Measurements from ENCODE around the gene FOXP2.
"Not testable (repeated sequence)": the region's sequence is repeated elsewhere in the genome, so short reads cannot be mapped to it uniquely, and the experiment has no call there.

FOXP2 gene

GRCh38 chr7:114598946-114599345, 184.3 kb downstream of the FOXP2 start (continued):
- TF ChIP-seq TSHZ2 (CRISPR knock-in tag; IDR thresholded peaks at IDR 0.05) = no peak

GRCh38 chr7:114606100-114606499, 191.5 kb downstream of the FOXP2 start:
- ATAC-seq = no peak
- TF ChIP-seq TSHZ2 (CRISPR knock-in tag; IDR thresholded peaks at IDR 0.05) (no peak), BACH2 (CRISPR knock-in tag; IDR thresholded peaks at IDR 0.05; ENCODE audit: borderline replicate concordance) (no peak)

- ATAC-seq = not testable (repeated sequence)
These were observed 194.2 kb downstream of the FOXP2 start for GRCh38 chr7:114608822-114609221.

- TF ChIP-seq CSDC2 (CRISPR knock-in tag; IDR thresholded peaks at IDR 0.05) (no peak), ZFP3 (CRISPR knock-in tag; IDR thresholded peaks at IDR 0.05) (no peak), TSHZ2 (CRISPR knock-in tag; IDR thresholded peaks at IDR 0.05) (no peak), ISL1 (CRISPR knock-in tag; IDR thresholded peaks at IDR 0.05) (no peak), PPARA (CRISPR knock-in tag; IDR thresholded peaks at IDR 0.05; ENCODE audit: borderline replicate concordance) (no peak), PATZ1 (CRISPR knock-in tag; IDR thresholded peaks at IDR 0.05; ENCODE audit: borderline replicate concordance) (no peak), ZC3H10 (CRISPR knock-in tag; IDR thresholded peaks at IDR 0.05) (no peak), CREB5 (CRISPR knock-in tag; IDR thresholded peaks at IDR 0.05; ENCODE audit: low read depth) (no peak), ZNF565 (CRISPR knock-in tag; conservative IDR thresholded peaks at IDR 0.05; ENCODE audit: low read depth) (no peak), SNAI2 (CRISPR knock-in tag; IDR thresholded peaks at IDR 0.05) (no peak)
- ATAC-seq = no peak
These were observed 205.6 kb downstream of the FOXP2 start for GRCh38 chr7:114620208-114620607.

- no peak for TF ChIP-seq ZNF565 (CRISPR knock-in tag; conservative IDR thresholded peaks at IDR 0.05; ENCODE audit: low read depth)
- TF ChIP-seq ARNTL (CRISPR knock-in tag; IDR thresholded peaks at IDR 0.05; ENCODE audit: borderline replicate concordance, low read depth) = no peak
These were observed 207.6 kb downstream of the FOXP2 start for GRCh38 chr7:114622221-114622620.

More at GRCh38 chr7:114622221-114622620, 207.6 kb downstream of the FOXP2 start:
- no peak for ATAC-seq
